HepG2 (cell line): ENCODE data around the gene ECE2. TPM values are rescaled to one million over a fixed set of nuclear protein-coding genes. Genes with fewer than 3 reads are reported as not detected.

Experiments used
- CHD2 ChIP-seq: IDR thresholded peaks from 2 replicates; pipeline ENCODE4 v1.6.1; 2011; ENCODE audit warnings: low read depth, low read length, improper control_type of control experiment
- EP300 ChIP-seq, 3 experiments: sonication (generic) in 1 of 3; formaldehyde crosslinking in 1 of 3; IDR thresholded peaks; 2 replicates each; pipeline versions ENCODE4 v1.5.1 to v1.6.1; 2011 to 2020; ENCODE audit warnings: low read depth in 2 of 3, low read length in 2 of 3, borderline replicate concordance in 1 of 3, improper control_type of control experiment in 1 of 3, mild to moderate bottlenecking in 1 of 3, missing genetic modification reagents in 1 of 3, moderate library complexity in 1 of 3
- GTF2F1 ChIP-seq: fragments of 150-350 bp; IDR thresholded peaks from 2 replicates; pipeline ENCODE4 v1.6.1; 2014; ENCODE audit warnings: low read length
- MAFF ChIP-seq: IDR thresholded peaks from 2 replicates; pipeline ENCODE4 v1.6.1; 2011; ENCODE audit warnings: low read depth, low read length, improper control_type of control experiment
- MNT ChIP-seq: fragments of 450-650 bp; IDR thresholded peaks from 2 replicates; pipeline ENCODE4 v1.6.1; 2016
- MXI1 ChIP-seq: IDR thresholded peaks from 3 replicates; pipeline ENCODE4 v1.6.1; 2012; ENCODE audit warnings: low read depth, low read length, inconsistent platforms, borderline replicate concordance
- SAP130 ChIP-seq: IDR thresholded peaks from 2 replicates; pipeline ENCODE4 v1.6.1; 2016; ENCODE audit warnings: low read depth
- THAP11 ChIP-seq: IDR thresholded peaks from 2 replicates; pipeline ENCODE4 v1.6.1; 2016; ENCODE audit warnings: missing biosample characterization, missing genetic modification reagents
- ZFP41 ChIP-seq: sonication (generic); formaldehyde crosslinking; IDR thresholded peaks from 2 replicates; pipeline ENCODE4 v1.4.0; 2020; ENCODE audit warnings: mild to moderate bottlenecking, missing genetic modification reagents, borderline replicate concordance
- ZNF615 ChIP-seq: sonication (generic); formaldehyde crosslinking; IDR thresholded peaks from 2 replicates; pipeline ENCODE4 v1.5.0; 2020; ENCODE audit warnings: mild to moderate bottlenecking, missing genetic modification reagents, borderline replicate concordance
- ZSCAN5A ChIP-seq: sonication (generic); formaldehyde crosslinking; IDR thresholded peaks from 2 replicates; pipeline ENCODE4 v1.8.0; 2022; ENCODE audit warnings: mild to moderate bottlenecking, missing genetic modification reagents, borderline replicate concordance
- polyA plus RNA-seq, 8 experiments: library from polyadenylated mRNA; depleted of rRNA in 3 of 8; stranded (reverse) in 7 of 8; unstranded in 1 of 8; fragments of >200 nt; fragmentation: Illumina TruSeq in 4 of 8; extraction: Trizol in 4 of 8; gene quantifications; 2 replicates each; pipeline versions ENCODE4 v1.2.1 to v1.2.3, GENCODE V29; 2011 to 2016; ENCODE audit warnings: low read depth in 4 of 8, missing spikeins in 1 of 8, mixed read lengths in 1 of 8; ENCODE audit not compliant: insufficient read depth in 1 of 8
- total RNA-seq, 5 experiments: library from RNA; depleted of rRNA; stranded (reverse); fragments of >200 nt; fragmentation: Illumina TruSeq; extraction: Trizol; gene quantifications; 2 replicates each; pipeline ENCODE4 v1.2.3, GENCODE V29; 2016; ENCODE audit warnings: low read depth in 1 of 5
- TF ChIP-seq, protein P1 (sequence below), 2 experiments: IDR thresholded peaks; 2 replicates each; pipeline ENCODE4 v1.6.1; 2011 to 2012; ENCODE audit warnings: low read length in 2 of 2, borderline replicate concordance in 1 of 2, low read depth in 1 of 2, mild to moderate bottlenecking in 1 of 2, moderate library complexity in 1 of 2

Gene ECE2
- total and polyA plus RNA-seq, 2 of the 13 experiments (the other 11 are each of a cell fraction or from before 2014, with no cell fraction given): not detected

- TF ChIP-seq MAFF (no peak), CHD2 (no peak), MXI1 (peak; percentile 81; the same call in 2 of the 3 replicates), GTF2F1 (0 out of 2 replicates have a peak, but pooled peaks have one; percentile 20), ZNF615 (CRISPR knock-in tag) (no peak), MNT (peak; percentile 89), EP300 (IDR thresholded peaks at IDR 0.05; ENCODE audit: low read depth in 2 of 2, low read length in 2 of 2) (0 out of 4 replicates have a peak, but pooled peaks of 1 of the 2 experiments have one; percentile 7), EP300 (CRISPR knock-in tag; IDR thresholded peaks at IDR 0.05; ENCODE audit: borderline replicate concordance) (no peak), ZFP41 (CRISPR knock-in tag) (no peak), THAP11 (CRISPR knock-in tag) (peak; percentile 73; the same call in 1 of the 2 replicates), SAP130 (CRISPR knock-in tag) (peak; percentile 72), ZSCAN5A (CRISPR knock-in tag) (0 out of 2 replicates have a peak, but pooled peaks have one; percentile 25)
- TF ChIP-seq, protein P1, sequence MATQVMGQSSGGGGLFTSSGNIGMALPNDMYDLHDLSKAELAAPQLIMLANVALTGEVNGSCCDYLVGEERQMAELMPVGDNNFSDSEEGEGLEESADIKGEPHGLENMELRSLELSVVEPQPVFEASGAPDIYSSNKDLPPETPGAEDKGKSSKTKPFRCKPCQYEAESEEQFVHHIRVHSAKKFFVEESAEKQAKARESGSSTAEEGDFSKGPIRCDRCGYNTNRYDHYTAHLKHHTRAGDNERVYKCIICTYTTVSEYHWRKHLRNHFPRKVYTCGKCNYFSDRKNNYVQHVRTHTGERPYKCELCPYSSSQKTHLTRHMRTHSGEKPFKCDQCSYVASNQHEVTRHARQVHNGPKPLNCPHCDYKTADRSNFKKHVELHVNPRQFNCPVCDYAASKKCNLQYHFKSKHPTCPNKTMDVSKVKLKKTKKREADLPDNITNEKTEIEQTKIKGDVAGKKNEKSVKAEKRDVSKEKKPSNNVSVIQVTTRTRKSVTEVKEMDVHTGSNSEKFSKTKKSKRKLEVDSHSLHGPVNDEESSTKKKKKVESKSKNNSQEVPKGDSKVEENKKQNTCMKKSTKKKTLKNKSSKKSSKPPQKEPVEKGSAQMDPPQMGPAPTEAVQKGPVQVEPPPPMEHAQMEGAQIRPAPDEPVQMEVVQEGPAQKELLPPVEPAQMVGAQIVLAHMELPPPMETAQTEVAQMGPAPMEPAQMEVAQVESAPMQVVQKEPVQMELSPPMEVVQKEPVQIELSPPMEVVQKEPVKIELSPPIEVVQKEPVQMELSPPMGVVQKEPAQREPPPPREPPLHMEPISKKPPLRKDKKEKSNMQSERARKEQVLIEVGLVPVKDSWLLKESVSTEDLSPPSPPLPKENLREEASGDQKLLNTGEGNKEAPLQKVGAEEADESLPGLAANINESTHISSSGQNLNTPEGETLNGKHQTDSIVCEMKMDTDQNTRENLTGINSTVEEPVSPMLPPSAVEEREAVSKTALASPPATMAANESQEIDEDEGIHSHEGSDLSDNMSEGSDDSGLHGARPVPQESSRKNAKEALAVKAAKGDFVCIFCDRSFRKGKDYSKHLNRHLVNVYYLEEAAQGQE (IDR thresholded peaks at IDR 0.05; ENCODE audit: borderline replicate concordance in 1 of 2, low read depth in 1 of 2, low read length in 2 of 2): peak in 1 of 2 experiments; percentile 41; a peak in 1 of 4 replicates
These were observed 38.5 kb downstream of the ECE2 start, which contains the start of gene EIF4G1 (continued) for GRCh38 chr3:184314363-184314699.
